ENCODE data around the gene PTPRS.

PTPRS gene

GRCh38 chr19:5314012-5314906 is 26.4 kb downstream of the PTPRS start:
- Histone ChIP-seq H3K36me3 (ENCODE audit: control insufficient read depth, insufficient read depth, low read length) (no peaks in the 10 kb centered on the region), H3K4me3 (ENCODE audit: low read depth, low read length) (no peak overlapping the region), H3K9ac (ENCODE audit: low read depth, low read length) (no peak overlapping the region), H3K4me1 (ENCODE audit: control insufficient read depth, insufficient read depth, low read length) (no peaks in the 10 kb centered on the region), H3K9me3 (ENCODE audit: control insufficient read depth, insufficient read depth, low read length) (no peaks in the 10 kb centered on the region), H3K27me3 (ENCODE audit: control insufficient read depth, insufficient read depth, low read length) (no peaks in the 10 kb centered on the region)

- H3K36me3 ChIP-seq (ENCODE audit: control insufficient read depth, insufficient read depth, low read length), result no peaks in the 10 kb centered on the region
- H3K9me3 ChIP-seq (ENCODE audit: control insufficient read depth, insufficient read depth, low read length), result no peaks in the 10 kb centered on the region
- H3K4me1 ChIP-seq (ENCODE audit: control insufficient read depth, insufficient read depth, low read length), result no peaks in the 10 kb centered on the region
- no peak overlapping the region for H3K9ac ChIP-seq (ENCODE audit: low read depth, low read length)
- no peaks in the 10 kb centered on the region for H3K27me3 ChIP-seq (ENCODE audit: control insufficient read depth, insufficient read depth, low read length)
- no peak overlapping the region for H3K4me3 ChIP-seq (ENCODE audit: low read depth, low read length)
These were observed 27.3 kb downstream of the PTPRS start for GRCh38 chr19:5313307-5313706.

- no peaks in the 10 kb centered on the region for H3K9me3 ChIP-seq (ENCODE audit: control insufficient read depth, insufficient read depth, low read length)
These were observed 28.6 kb downstream of the PTPRS start for GRCh38 chr19:5312058-5312457.

GRCh38 chr19:5309438-5310204 is 31.0 kb downstream of the PTPRS start:
- H3K36me3 ChIP-seq (ENCODE audit: control insufficient read depth, insufficient read depth, low read length), result no peaks in the 10 kb centered on the region
- H3K9me3 ChIP-seq (ENCODE audit: control insufficient read depth, insufficient read depth, low read length), result no peaks in the 10 kb centered on the region
- no peaks in the 10 kb centered on the region for H3K4me1 ChIP-seq (ENCODE audit: control insufficient read depth, insufficient read depth, low read length)
- no peak overlapping the region for H3K4me3 ChIP-seq (ENCODE audit: low read depth, low read length)
- H3K27me3 ChIP-seq (ENCODE audit: control insufficient read depth, insufficient read depth, low read length), result no peaks in the 10 kb centered on the region
- no peak overlapping the region for H3K9ac ChIP-seq (ENCODE audit: low read depth, low read length)

More at GRCh38 chr19:5312058-5312457, 28.6 kb downstream of the PTPRS start:
- H3K36me3 ChIP-seq (ENCODE audit: control insufficient read depth, insufficient read depth, low read length), result no peaks in the 10 kb centered on the region
- H3K27me3 ChIP-seq (ENCODE audit: control insufficient read depth, insufficient read depth, low read length), result no peaks in the 10 kb centered on the region
- no peaks in the 10 kb centered on the region for H3K4me1 ChIP-seq (ENCODE audit: control insufficient read depth, insufficient read depth, low read length)
- H3K9ac ChIP-seq (ENCODE audit: low read depth, low read length), result no peak overlapping the region
- H3K4me3 ChIP-seq (ENCODE audit: low read depth, low read length), result no peak overlapping the region

- Histone ChIP-seq H3K9me3 (ENCODE audit: control insufficient read depth, insufficient read depth, low read length) (no peaks in the 10 kb centered on the region), H3K9ac (ENCODE audit: low read depth, low read length) (no peak overlapping the region), H3K27me3 (ENCODE audit: control insufficient read depth, insufficient read depth, low read length) (no peaks in the 10 kb centered on the region), H3K4me3 (ENCODE audit: low read depth, low read length) (no peak overlapping the region), H3K36me3 (ENCODE audit: control insufficient read depth, insufficient read depth, low read length) (no peaks in the 10 kb centered on the region), H3K4me1 (ENCODE audit: control insufficient read depth, insufficient read depth, low read length) (no peaks in the 10 kb centered on the region)
These were observed 31.9 kb downstream of the PTPRS start for GRCh38 chr19:5308451-5309437.

GRCh38 chr19:5307655-5308054 is 33.0 kb downstream of the PTPRS start:
- no peaks in the 10 kb centered on the region for H3K4me1 ChIP-seq (ENCODE audit: control insufficient read depth, insufficient read depth, low read length)
- H3K9me3 ChIP-seq (ENCODE audit: control insufficient read depth, insufficient read depth, low read length), result no peaks in the 10 kb centered on the region
- no peak overlapping the region for H3K4me3 ChIP-seq (ENCODE audit: low read depth, low read length)
- no peak overlapping the region for H3K9ac ChIP-seq (ENCODE audit: low read depth, low read length)
- no peaks in the 10 kb centered on the region for H3K27me3 ChIP-seq (ENCODE audit: control insufficient read depth, insufficient read depth, low read length)
- no peaks in the 10 kb centered on the region for H3K36me3 ChIP-seq (ENCODE audit: control insufficient read depth, insufficient read depth, low read length)

GRCh38 chr19:5305163-5305562 is 35.4 kb downstream of the PTPRS start:
- Histone ChIP-seq H3K4me3 (ENCODE audit: low read depth, low read length) (no peak overlapping the region), H3K4me1 (ENCODE audit: control insufficient read depth, insufficient read depth, low read length) (no peaks in the 10 kb centered on the region), H3K27me3 (ENCODE audit: control insufficient read depth, insufficient read depth, low read length) (no peaks in the 10 kb centered on the region), H3K9ac (ENCODE audit: low read depth, low read length) (no peak overlapping the region), H3K36me3 (ENCODE audit: control insufficient read depth, insufficient read depth, low read length) (no peaks in the 10 kb centered on the region), H3K9me3 (ENCODE audit: control insufficient read depth, insufficient read depth, low read length) (no peaks in the 10 kb centered on the region)

- no peaks in the 10 kb centered on the region for H3K4me1 ChIP-seq (ENCODE audit: control insufficient read depth, insufficient read depth, low read length)
- no peaks in the 10 kb centered on the region for H3K27me3 ChIP-seq (ENCODE audit: control insufficient read depth, insufficient read depth, low read length)
- no peaks in the 10 kb centered on the region for H3K36me3 ChIP-seq (ENCODE audit: control insufficient read depth, insufficient read depth, low read length)
- no peak overlapping the region for H3K9ac ChIP-seq (ENCODE audit: low read depth, low read length)
- H3K4me3 ChIP-seq (ENCODE audit: low read depth, low read length), result no peak overlapping the region
- H3K9me3 ChIP-seq (ENCODE audit: control insufficient read depth, insufficient read depth, low read length), result no peaks in the 10 kb centered on the region
These were observed 36.1 kb downstream of the PTPRS start for GRCh38 chr19:5304486-5304885.

GRCh38 chr19:5303208-5303607 is 37.4 kb downstream of the PTPRS start:
- H3K4me1 ChIP-seq (ENCODE audit: control insufficient read depth, insufficient read depth, low read length), result no peaks in the 10 kb centered on the region
- H3K27me3 ChIP-seq (ENCODE audit: control insufficient read depth, insufficient read depth, low read length), result no peaks in the 10 kb centered on the region
- H3K4me3 ChIP-seq (ENCODE audit: low read depth, low read length), result no peak overlapping the region

GRCh38 chr19:5302396-5302795 is 38.2 kb downstream of the PTPRS start:
- H3K27me3 ChIP-seq (ENCODE audit: control insufficient read depth, insufficient read depth, low read length), result no peaks in the 10 kb centered on the region
- no peaks in the 10 kb centered on the region for H3K9me3 ChIP-seq (ENCODE audit: control insufficient read depth, insufficient read depth, low read length)
- no peak overlapping the region for H3K4me3 ChIP-seq (ENCODE audit: low read depth, low read length)
- H3K4me1 ChIP-seq (ENCODE audit: control insufficient read depth, insufficient read depth, low read length), result no peaks in the 10 kb centered on the region
- no peaks in the 10 kb centered on the region for H3K36me3 ChIP-seq (ENCODE audit: control insufficient read depth, insufficient read depth, low read length)
- no peak overlapping the region for H3K9ac ChIP-seq (ENCODE audit: low read depth, low read length)

More at GRCh38 chr19:5303208-5303607, 37.4 kb downstream of the PTPRS start:
- Histone ChIP-seq H3K36me3 (ENCODE audit: control insufficient read depth, insufficient read depth, low read length) (no peaks in the 10 kb centered on the region), H3K9me3 (ENCODE audit: control insufficient read depth, insufficient read depth, low read length) (no peaks in the 10 kb centered on the region), H3K9ac (ENCODE audit: low read depth, low read length) (no peak overlapping the region)

GRCh38 chr19:5299137-5299536 is 41.5 kb downstream of the PTPRS start:
- Histone ChIP-seq H3K36me3 (ENCODE audit: control insufficient read depth, insufficient read depth, low read length) (no peaks in the 10 kb centered on the region), H3K27me3 (ENCODE audit: control insufficient read depth, insufficient read depth, low read length) (no peaks in the 10 kb centered on the region), H3K9ac (ENCODE audit: low read depth, low read length) (no peak overlapping the region), H3K4me3 (ENCODE audit: low read depth, low read length) (no peak overlapping the region), H3K4me1 (ENCODE audit: control insufficient read depth, insufficient read depth, low read length) (peaks cover 7% of the 10 kb centered on the region), H3K9me3 (ENCODE audit: control insufficient read depth, insufficient read depth, low read length) (no peaks in the 10 kb centered on the region)

All from iPS-15b (cell line).